Natural killer cell (primary cell): ENCODE measurements around the gene NCAM2. TPM values are rescaled to one million over a fixed set of nuclear protein-coding genes. Genes with fewer than 3 reads are reported as not detected.

ENCODE experiments used
- ATAC-seq, 3 donors: fragments of 150-1000 bp in 2 of 3; fragments of 200-7000 bp in 1 of 3; cut with Tn5 transposase; 1 replicate in 1 of 3; 2 replicates in 2 of 3; pipeline ENCODE4 v1.10.0; 2021; ENCODE audit warnings: mild to moderate bottlenecking in 2 of 3, moderate library complexity in 2 of 3
- DNase-seq, 2 donors: peaks; one replicate each; pipeline versions ENCODE4 v3.0.0 to v3.0.0-alpha.2; 2013 to 2021; ENCODE audit warnings: mixed read lengths in 1 of 2
- H3K27ac ChIP-seq: one replicate; pipeline ENCODE4 v1.5.1; 2013; ENCODE audit warnings: mild to moderate bottlenecking, low read length
- H3K27me3 ChIP-seq: one replicate; pipeline ENCODE4 v1.6.1; 2013; ENCODE audit warnings: low read length; ENCODE audit not compliant: control insufficient read depth, insufficient read depth
- H3K36me3 ChIP-seq: one replicate; pipeline ENCODE4 v1.6.1; 2013; ENCODE audit warnings: low read length; ENCODE audit not compliant: control insufficient read depth, insufficient read depth
- H3K4me1 ChIP-seq: one replicate; pipeline ENCODE4 v1.6.1; 2013; ENCODE audit warnings: low read length; ENCODE audit not compliant: control insufficient read depth, insufficient read depth
- H3K4me3 ChIP-seq: one replicate; pipeline ENCODE4 v1.5.1; 2013; ENCODE audit warnings: low read length
- H3K9me3 ChIP-seq: one replicate; pipeline ENCODE4 v1.6.1; 2013; ENCODE audit warnings: low read length; ENCODE audit not compliant: control insufficient read depth, insufficient read depth
- H3K27ac Mint-ChIP-seq, 2 donors: one replicate each; pipeline ENCODE4 v1.8.0; 2022; ENCODE audit warnings: mild to moderate bottlenecking in 2 of 2, mixed read lengths in 2 of 2, moderate library complexity in 1 of 2
- H3K27me3 Mint-ChIP-seq, 2 donors: one replicate each; pipeline ENCODE4 v1.8.0; 2022; ENCODE audit warnings: low read depth in 2 of 2, mixed read lengths in 2 of 2
- H3K36me3 Mint-ChIP-seq: one replicate; pipeline ENCODE4 v1.8.0; 2022; ENCODE audit warnings: mixed read lengths
- H3K4me1 Mint-ChIP-seq, 2 donors: one replicate each; pipeline ENCODE4 v1.8.0; 2022; ENCODE audit warnings: mixed read lengths in 2 of 2
- H3K4me3 Mint-ChIP-seq: one replicate; pipeline ENCODE4 v1.8.0; 2022; ENCODE audit warnings: mild to moderate bottlenecking, moderate library complexity, mixed read lengths
- H3K9me3 Mint-ChIP-seq, 2 donors: one replicate each; pipeline ENCODE4 v1.8.0; 2022; ENCODE audit warnings: mixed read lengths in 2 of 2
- CTCF ChIP-seq: fragments of 200-600 bp; IDR thresholded peaks from one replicate; pipeline ENCODE4 v1.8.0; 2022; ENCODE audit warnings: antibody characterized with exemption
- WGBS: methylation state at CpG from one replicate; pipeline ENCODE4 v1.1.7; 2013; ENCODE audit warnings: missing lambda C conversion rate; ENCODE audit not compliant: insufficient coverage; 5-methylcytosine and 5-hydroxymethylcytosine counted together
- intact Hi-C: fragments of 100-400 bp; cut with micrococcal nuclease; formaldehyde crosslinking; loops from one replicate; pipeline ENCODE4 v1.14.2; 2022
- total RNA-seq, 4 donors: library from RNA; stranded (reverse); fragments of 120-200 nt in 1 of 4; gene quantifications; one replicate each; pipeline versions ENCODE4 v1.2.3 to v1.2.4, GENCODE V29; 2013 to 2022

The NCAM2 gene
- total RNA-seq, 3 donors from 2014 or later (not counting 1 experiment from before 2014, with no cell fraction given): not detected

GRCh38 chr21:21076051-21076450 is 77.8 kb downstream of the NCAM2 start:
- intact Hi-C loops: no loop called here
- Mint-ChIP-seq H3K27me3 (no peaks in the 10 kb centered on the region), H3K4me1 (no peaks in the 10 kb centered on the region), H3K36me3 (peaks cover 12% of the 10 kb centered on the region), H3K4me3 (no peak overlapping the region), H3K27ac (no peak overlapping the region), H3K9me3 (peaks cover 6 to 12% of the 10 kb centered on the region in 2 donors)
- DNase-seq: no peak
- H3K36me3 ChIP-seq: no peaks in the 10 kb centered on the region
- H3K4me3 ChIP-seq: no peak overlapping the region
- no peaks in the 10 kb centered on the region for H3K9me3 ChIP-seq
- no peak for ATAC-seq
- H3K27me3 ChIP-seq: no peaks in the 10 kb centered on the region
- WGBS: no CpG with 5 or more reads among the region's 2 CpGs
- TF ChIP-seq CTCF: no peak
- no peak overlapping the region for H3K27ac ChIP-seq
- no peaks in the 10 kb centered on the region for H3K4me1 ChIP-seq

- intact Hi-C loops: no loop called here
- H3K36me3 Mint-ChIP-seq: peaks cover 12% of the 10 kb centered on the region
Measured at GRCh38 chr21:21076491-21076890, 78.3 kb downstream of the NCAM2 start.

GRCh38 chr21:21079646-21080045 is 81.4 kb downstream of the NCAM2 start:
- no peaks in the 10 kb centered on the region for H3K4me1 Mint-ChIP-seq
- no peak for DNase-seq
- Histone ChIP-seq H3K36me3 (no peaks in the 10 kb centered on the region), H3K27ac (no peak overlapping the region), H3K4me1 (no peaks in the 10 kb centered on the region), H3K4me3 (no peak overlapping the region), H3K27me3 (no peaks in the 10 kb centered on the region), H3K9me3 (no peaks in the 10 kb centered on the region)
- intact Hi-C loops: no loop called here
- H3K36me3 Mint-ChIP-seq: peaks cover 12% of the 10 kb centered on the region
- no peak overlapping the region for H3K4me3 Mint-ChIP-seq
- H3K9me3 Mint-ChIP-seq: peaks cover 10% of the 10 kb centered on the region in 2 donors
- no peaks in the 10 kb centered on the region for H3K27me3 Mint-ChIP-seq
- ATAC-seq: no peak
- no peak overlapping the region for H3K27ac Mint-ChIP-seq
- no peak for TF ChIP-seq CTCF

More at GRCh38 chr21:21076491-21076890, 78.3 kb downstream of the NCAM2 start:
- Mint-ChIP-seq H3K27me3 (no peaks in the 10 kb centered on the region), H3K4me1 (no peaks in the 10 kb centered on the region), H3K4me3 (no peak overlapping the region), H3K27ac (no peak overlapping the region), H3K9me3 (peaks cover 6 to 11% of the 10 kb centered on the region in 2 donors)
- Histone ChIP-seq H3K27me3 (no peaks in the 10 kb centered on the region), H3K36me3 (no peaks in the 10 kb centered on the region), H3K9me3 (no peaks in the 10 kb centered on the region), H3K4me1 (no peaks in the 10 kb centered on the region), H3K4me3 (no peak overlapping the region), H3K27ac (no peak overlapping the region)
- ATAC-seq (no peak), DNase-seq (no peak)
- TF ChIP-seq CTCF: no peak
- WGBS: 90% methylated on average over 3 of the region's 4 CpGs

- Mint-ChIP-seq H3K9me3 (peaks cover 3 to 8% of the 10 kb centered on the region in 2 donors), H3K4me3 (no peak overlapping the region), H3K36me3 (peaks cover 6% of the 10 kb centered on the region), H3K27me3 (no peaks in the 10 kb centered on the region), H3K27ac (no peak overlapping the region), H3K4me1 (no peaks in the 10 kb centered on the region)
- WGBS: 100% methylated on average over 1 of the region's 1 CpG
- ATAC-seq (no peak), DNase-seq (no peak)
- Histone ChIP-seq H3K9me3 (no peaks in the 10 kb centered on the region), H3K4me1 (no peaks in the 10 kb centered on the region), H3K36me3 (no peaks in the 10 kb centered on the region), H3K4me3 (no peak overlapping the region), H3K27me3 (no peaks in the 10 kb centered on the region), H3K27ac (no peak overlapping the region)
- no peak for TF ChIP-seq CTCF
- intact Hi-C loops: no loop called here
Measured at GRCh38 chr21:21084179-21084578, 86.0 kb downstream of the NCAM2 start.
